ENCODE results near the gene SDR42E2.

GRCh38 chr16:22139732-22140131 is 22.6 kb upstream of the SDR42E2 start:
- TF ChIP-seq POLR2AphosphoS5 (IDR thresholded peaks at IDR 0.05; ENCODE audit: low read depth, low read length) (no peak), CTCF (IDR thresholded peaks at IDR 0.05) (no peak), REST (IDR thresholded peaks at IDR 0.05; ENCODE audit: insufficient read depth in 1 of 2, low read depth in 2 of 2, low read length in 1 of 2) (no peak), SIN3A (IDR thresholded peaks at IDR 0.05; ENCODE audit: borderline replicate concordance, insufficient read depth, low read depth, low read length) (no peak), TCF7L2 (IDR thresholded peaks at IDR 0.05; ENCODE audit: low read depth, low read length) (no peak)
